ENCODE results near the gene NR6A1. TPM values are rescaled to one million over a fixed set of nuclear protein-coding genes. Genes with fewer than 3 reads are reported as not detected.

NR6A1 gene
- total RNA-seq, 1 experiment from 2014 or later, result 164 TPM

GRCh38 chr9:124532897-124533296 lies 238.2 kb downstream of the NR6A1 start:
- Mint-ChIP-seq H3K4me1 (no peaks in the 10 kb centered on the region), H3K27ac (peak overlapping the region; percentile 73; the same call in 1 of the 2 replicates), H3K4me3 (no peak overlapping the region), H3K27me3 (ENCODE audit: low read depth) (no peaks in the 10 kb centered on the region), H3K9me3 (no peaks in the 10 kb centered on the region), H3K36me3 (peaks cover 26% of the 10 kb centered on the region)
- POLR2A ChIA-PET, result interaction anchor here (0.7 kb wide), 1 partner anchor 198 kb away, joined by 5 read pairs; no protein-coding TSS in a partner anchor
- DNase-seq (ENCODE audit: low spot score) (no peak), ATAC-seq (peak; percentile 57)
- CTCF ChIA-PET, result interaction anchor here (0.6 to 1.5 kb wide), 10 partner anchors 10 to 320 kb away, joined by 3 to 6 read pairs (median 4); partner anchors contain the start of gene WDR38
- TF ChIP-seq, protein P1, sequence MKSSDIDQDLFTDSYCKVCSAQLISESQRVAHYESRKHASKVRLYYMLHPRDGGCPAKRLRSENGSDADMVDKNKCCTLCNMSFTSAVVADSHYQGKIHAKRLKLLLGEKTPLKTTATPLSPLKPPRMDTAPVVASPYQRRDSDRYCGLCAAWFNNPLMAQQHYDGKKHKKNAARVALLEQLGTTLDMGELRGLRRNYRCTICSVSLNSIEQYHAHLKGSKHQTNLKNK (CRISPR knock-in tag; IDR thresholded peaks at IDR 0.05), result no peak
- TF ChIP-seq E2F4 (CRISPR knock-in tag; IDR thresholded peaks at IDR 0.05; ENCODE audit: borderline replicate concordance, low read depth), result no peak
- TF ChIP-seq NFE2L1 (CRISPR knock-in tag; IDR thresholded peaks at IDR 0.05), result no peak

DNA sequence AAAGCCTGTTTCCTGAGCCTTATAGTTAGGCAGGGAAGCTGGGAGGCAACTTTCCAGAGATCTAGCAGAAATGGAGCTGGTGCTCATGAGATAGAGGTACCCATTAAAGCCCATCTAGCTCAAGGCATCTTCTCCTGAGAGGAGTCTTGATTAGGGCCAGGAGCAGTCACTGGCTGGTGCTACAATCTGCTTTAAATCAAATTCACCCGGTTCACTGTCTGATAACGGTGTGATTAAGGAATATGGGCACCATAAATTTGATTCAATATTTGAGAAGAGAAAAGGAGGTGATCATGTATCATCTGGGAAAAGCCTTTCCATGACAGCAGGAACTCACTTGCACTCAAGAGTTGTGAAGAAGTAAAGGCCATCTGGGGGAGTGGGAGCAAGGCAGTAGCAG lies 240.0 kb downstream of the NR6A1 start:
- Mint-ChIP-seq H3K27ac (no peak overlapping the region), H3K27me3 (ENCODE audit: low read depth) (no peaks in the 10 kb centered on the region), H3K36me3 (peaks cover 27% of the 10 kb centered on the region), H3K4me3 (no peak overlapping the region), H3K9me3 (no peaks in the 10 kb centered on the region), H3K4me1 (no peaks in the 10 kb centered on the region)
- ChIA-PET CTCF (no interaction called here), POLR2A (no interaction called here)
- DNase-seq (ENCODE audit: low spot score) (no peak), ATAC-seq (no peak)
- no peak for TF ChIP-seq SOX15 (CRISPR knock-in tag; IDR thresholded peaks at IDR 0.05)
- TF ChIP-seq, protein P2, sequence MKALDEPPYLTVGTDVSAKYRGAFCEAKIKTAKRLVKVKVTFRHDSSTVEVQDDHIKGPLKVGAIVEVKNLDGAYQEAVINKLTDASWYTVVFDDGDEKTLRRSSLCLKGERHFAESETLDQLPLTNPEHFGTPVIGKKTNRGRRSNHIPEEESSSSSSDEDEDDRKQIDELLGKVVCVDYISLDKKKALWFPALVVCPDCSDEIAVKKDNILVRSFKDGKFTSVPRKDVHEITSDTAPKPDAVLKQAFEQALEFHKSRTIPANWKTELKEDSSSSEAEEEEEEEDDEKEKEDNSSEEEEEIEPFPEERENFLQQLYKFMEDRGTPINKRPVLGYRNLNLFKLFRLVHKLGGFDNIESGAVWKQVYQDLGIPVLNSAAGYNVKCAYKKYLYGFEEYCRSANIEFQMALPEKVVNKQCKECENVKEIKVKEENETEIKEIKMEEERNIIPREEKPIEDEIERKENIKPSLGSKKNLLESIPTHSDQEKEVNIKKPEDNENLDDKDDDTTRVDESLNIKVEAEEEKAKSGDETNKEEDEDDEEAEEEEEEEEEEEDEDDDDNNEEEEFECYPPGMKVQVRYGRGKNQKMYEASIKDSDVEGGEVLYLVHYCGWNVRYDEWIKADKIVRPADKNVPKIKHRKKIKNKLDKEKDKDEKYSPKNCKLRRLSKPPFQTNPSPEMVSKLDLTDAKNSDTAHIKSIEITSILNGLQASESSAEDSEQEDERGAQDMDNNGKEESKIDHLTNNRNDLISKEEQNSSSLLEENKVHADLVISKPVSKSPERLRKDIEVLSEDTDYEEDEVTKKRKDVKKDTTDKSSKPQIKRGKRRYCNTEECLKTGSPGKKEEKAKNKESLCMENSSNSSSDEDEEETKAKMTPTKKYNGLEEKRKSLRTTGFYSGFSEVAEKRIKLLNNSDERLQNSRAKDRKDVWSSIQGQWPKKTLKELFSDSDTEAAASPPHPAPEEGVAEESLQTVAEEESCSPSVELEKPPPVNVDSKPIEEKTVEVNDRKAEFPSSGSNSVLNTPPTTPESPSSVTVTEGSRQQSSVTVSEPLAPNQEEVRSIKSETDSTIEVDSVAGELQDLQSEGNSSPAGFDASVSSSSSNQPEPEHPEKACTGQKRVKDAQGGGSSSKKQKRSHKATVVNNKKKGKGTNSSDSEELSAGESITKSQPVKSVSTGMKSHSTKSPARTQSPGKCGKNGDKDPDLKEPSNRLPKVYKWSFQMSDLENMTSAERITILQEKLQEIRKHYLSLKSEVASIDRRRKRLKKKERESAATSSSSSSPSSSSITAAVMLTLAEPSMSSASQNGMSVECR (CRISPR knock-in tag; IDR thresholded peaks at IDR 0.05; ENCODE audit: borderline replicate concordance), result no peak
- no peak for TF ChIP-seq ZNF219 (CRISPR knock-in tag; IDR thresholded peaks at IDR 0.05; ENCODE audit: borderline replicate concordance)
- no peak for TF ChIP-seq ZBTB43 (CRISPR knock-in tag; IDR thresholded peaks at IDR 0.05)
- TF ChIP-seq, protein P3, sequence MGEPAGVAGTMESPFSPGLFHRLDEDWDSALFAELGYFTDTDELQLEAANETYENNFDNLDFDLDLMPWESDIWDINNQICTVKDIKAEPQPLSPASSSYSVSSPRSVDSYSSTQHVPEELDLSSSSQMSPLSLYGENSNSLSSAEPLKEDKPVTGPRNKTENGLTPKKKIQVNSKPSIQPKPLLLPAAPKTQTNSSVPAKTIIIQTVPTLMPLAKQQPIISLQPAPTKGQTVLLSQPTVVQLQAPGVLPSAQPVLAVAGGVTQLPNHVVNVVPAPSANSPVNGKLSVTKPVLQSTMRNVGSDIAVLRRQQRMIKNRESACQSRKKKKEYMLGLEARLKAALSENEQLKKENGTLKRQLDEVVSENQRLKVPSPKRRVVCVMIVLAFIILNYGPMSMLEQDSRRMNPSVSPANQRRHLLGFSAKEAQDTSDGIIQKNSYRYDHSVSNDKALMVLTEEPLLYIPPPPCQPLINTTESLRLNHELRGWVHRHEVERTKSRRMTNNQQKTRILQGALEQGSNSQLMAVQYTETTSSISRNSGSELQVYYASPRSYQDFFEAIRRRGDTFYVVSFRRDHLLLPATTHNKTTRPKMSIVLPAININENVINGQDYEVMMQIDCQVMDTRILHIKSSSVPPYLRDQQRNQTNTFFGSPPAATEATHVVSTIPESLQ (CRISPR knock-in tag; IDR thresholded peaks at IDR 0.05), result no peak
- TF ChIP-seq, protein P4, sequence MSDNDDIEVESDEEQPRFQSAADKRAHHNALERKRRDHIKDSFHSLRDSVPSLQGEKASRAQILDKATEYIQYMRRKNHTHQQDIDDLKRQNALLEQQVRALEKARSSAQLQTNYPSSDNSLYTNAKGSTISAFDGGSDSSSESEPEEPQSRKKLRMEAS (CRISPR knock-in tag; IDR thresholded peaks at IDR 0.05), result no peak
- TF ChIP-seq ZNF138 (CRISPR knock-in tag; conservative IDR thresholded peaks at IDR 0.05), result no peak
- no peak for TF ChIP-seq OVOL2 (CRISPR knock-in tag; IDR thresholded peaks at IDR 0.05; ENCODE audit: borderline replicate concordance)
- TF ChIP-seq, protein P5, sequence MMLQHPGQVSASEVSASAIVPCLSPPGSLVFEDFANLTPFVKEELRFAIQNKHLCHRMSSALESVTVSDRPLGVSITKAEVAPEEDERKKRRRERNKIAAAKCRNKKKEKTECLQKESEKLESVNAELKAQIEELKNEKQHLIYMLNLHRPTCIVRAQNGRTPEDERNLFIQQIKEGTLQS (CRISPR knock-in tag; conservative IDR thresholded peaks at IDR 0.05), result no peak
- no peak for TF ChIP-seq ZNF317 (CRISPR knock-in tag; IDR thresholded peaks at IDR 0.05; ENCODE audit: borderline replicate concordance, low read depth)
- TF ChIP-seq ZBTB21 (CRISPR knock-in tag; IDR thresholded peaks at IDR 0.05; ENCODE audit: borderline replicate concordance), result no peak
- TF ChIP-seq CREM (CRISPR knock-in tag; IDR thresholded peaks at IDR 0.05), result no peak

All from WTC11 (cell line).